GM12891 (cell line): ENCODE data around the gene PARD3.

Experiments used
- PAX5 ChIP-seq: IDR thresholded peaks from 2 replicates; pipeline ENCODE4 v1.6.1; 2011; ENCODE audit warnings: low read length, moderate library complexity, mild to moderate bottlenecking; ENCODE audit not compliant: insufficient read depth, severe bottlenecking
- POLR2A ChIP-seq: IDR thresholded peaks from 2 replicates; pipeline ENCODE4 v1.6.1; 2011; ENCODE audit warnings: low read depth, low read length, control low read depth
- POLR2AphosphoS5 ChIP-seq: IDR thresholded peaks from 2 replicates; pipeline ENCODE4 v1.6.1; 2011; ENCODE audit warnings: low read depth, low read length, control low read depth
- POU2F2 ChIP-seq: IDR thresholded peaks from 2 replicates; pipeline ENCODE4 v1.6.1; 2011; ENCODE audit warnings: low read depth, mild to moderate bottlenecking, control low read depth, low read length, moderate library complexity
- SPI1 ChIP-seq: IDR thresholded peaks from 2 replicates; pipeline ENCODE4 v1.6.1; 2011; ENCODE audit warnings: low read depth, low read length, control low read depth
- TAF1 ChIP-seq: IDR thresholded peaks from 2 replicates; pipeline ENCODE4 v1.6.1; 2011; ENCODE audit warnings: low read depth, low read length, control low read depth

- TF ChIP-seq POLR2AphosphoS5, result no peak
- TF ChIP-seq POU2F2, result no peak
- no peak for TF ChIP-seq POLR2A
- no peak for TF ChIP-seq TAF1
- TF ChIP-seq SPI1, result no peak
- no peak for TF ChIP-seq PAX5
Measured at GRCh38 chr10:34816085-34816496, 995 bp upstream of the PARD3 start.
